ENCODE measurements around the gene MAPK8IP3.

The MAPK8IP3 gene

GRCh38 chr16:1763521-1764511 lies 57.8 kb downstream of the MAPK8IP3 start:
- DNase-seq: no peak

DNA sequence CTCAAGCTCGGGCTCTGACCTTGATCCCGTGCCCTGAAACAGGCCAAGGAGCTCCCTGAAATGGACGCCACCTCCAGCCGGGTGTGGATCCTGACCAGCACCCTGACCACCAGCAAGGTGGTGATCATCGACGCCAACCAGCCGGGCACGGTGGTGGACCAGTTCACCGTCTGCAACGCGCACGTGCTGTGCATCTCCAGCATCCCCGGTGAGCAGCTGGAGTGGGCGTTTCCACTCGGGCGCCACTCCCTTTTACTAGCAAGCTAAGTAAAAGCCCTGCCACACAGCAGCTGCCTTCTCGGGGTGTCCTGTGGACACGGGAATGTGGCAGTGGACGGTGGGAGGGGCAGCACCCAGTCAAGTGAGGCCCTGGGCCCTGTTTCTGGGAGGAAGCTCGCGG lies 59.0 kb downstream of the MAPK8IP3 start:
- no peak for DNase-seq

GRCh38 chr16:1765826-1766225 lies 59.8 kb downstream of the MAPK8IP3 start:
- no peak for DNase-seq

DNA sequence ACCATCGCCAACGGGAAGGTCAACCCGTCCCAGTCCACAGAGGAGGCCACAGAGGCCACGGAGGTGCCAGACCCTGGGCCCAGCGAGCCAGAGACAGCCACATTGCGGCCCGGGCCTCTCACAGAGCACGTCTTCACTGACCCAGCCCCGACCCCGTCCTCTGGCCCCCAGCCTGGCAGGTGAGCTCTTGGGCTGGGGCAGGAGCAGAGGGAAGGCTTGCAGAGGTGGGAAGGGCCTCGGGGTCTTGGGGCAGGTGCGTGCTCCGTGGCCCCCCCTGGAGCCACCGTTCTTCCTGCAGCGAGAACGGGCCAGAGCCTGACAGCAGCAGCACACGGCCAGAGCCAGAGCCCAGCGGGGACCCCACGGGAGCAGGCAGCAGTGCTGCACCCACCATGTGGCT lies 60.2 kb downstream of the MAPK8IP3 start:
- no peak for DNase-seq

DNA sequence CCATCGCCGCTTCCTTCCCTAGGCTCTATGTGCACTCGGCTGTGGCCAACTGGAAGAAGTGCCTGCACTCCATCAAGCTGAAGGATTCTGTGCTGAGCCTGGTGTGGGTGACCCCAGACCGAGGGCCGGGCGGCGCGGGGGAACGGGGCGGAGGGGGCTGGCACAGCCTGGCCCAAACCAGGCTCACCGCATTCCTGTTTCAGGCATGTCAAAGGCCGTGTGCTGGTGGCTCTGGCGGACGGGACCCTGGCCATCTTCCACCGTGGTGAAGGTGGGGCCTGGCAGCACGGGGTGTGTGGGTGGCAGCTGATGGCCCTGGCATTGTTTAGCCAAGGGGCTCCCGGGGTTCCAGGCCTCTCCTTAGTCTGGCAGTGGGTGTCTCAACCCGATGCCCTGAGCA lies 60.7 kb downstream of the MAPK8IP3 start:
- no peak for DNase-seq

GRCh38 chr16:1767116-1767994 lies 61.4 kb downstream of the MAPK8IP3 start:
- DNase-seq: no peak

DNA sequence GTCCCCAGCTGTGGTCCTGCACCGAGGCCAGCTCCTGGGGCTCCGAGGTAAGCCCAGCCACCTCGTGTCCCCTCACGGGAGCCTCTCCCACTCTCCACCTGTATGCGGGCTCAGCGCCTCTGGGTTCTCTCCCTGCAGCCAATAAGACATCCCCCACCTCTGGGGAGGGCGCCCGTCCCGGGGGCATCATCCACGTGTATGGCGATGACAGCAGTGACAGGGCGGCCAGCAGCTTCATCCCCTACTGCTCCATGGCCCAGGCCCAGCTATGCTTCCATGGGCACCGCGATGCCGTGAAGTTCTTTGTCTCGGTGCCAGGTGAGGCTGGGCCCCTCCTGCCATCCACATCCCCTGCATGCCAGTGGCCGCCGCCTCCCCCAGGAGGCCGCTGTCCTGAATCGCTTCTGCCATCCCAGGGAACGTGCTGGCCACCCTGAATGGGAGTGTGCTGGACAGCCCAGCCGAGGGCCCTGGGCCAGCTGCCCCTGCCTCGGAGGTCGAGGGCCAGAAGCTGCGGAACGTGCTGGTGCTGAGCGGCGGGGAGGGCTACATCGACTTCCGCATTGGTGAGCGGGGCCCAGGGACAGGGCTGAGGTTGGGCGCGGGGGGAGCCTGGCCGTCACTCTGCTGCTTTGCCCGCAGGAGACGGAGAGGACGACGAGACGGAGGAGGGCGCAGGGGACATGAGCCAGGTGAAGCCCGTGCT lies 62.2 kb downstream of the MAPK8IP3 start:
- no peak for DNase-seq

GRCh38 chr16:1768767-1769401 lies 62.9 kb downstream of the MAPK8IP3 start:
- DNase-seq: no peak

DNA sequence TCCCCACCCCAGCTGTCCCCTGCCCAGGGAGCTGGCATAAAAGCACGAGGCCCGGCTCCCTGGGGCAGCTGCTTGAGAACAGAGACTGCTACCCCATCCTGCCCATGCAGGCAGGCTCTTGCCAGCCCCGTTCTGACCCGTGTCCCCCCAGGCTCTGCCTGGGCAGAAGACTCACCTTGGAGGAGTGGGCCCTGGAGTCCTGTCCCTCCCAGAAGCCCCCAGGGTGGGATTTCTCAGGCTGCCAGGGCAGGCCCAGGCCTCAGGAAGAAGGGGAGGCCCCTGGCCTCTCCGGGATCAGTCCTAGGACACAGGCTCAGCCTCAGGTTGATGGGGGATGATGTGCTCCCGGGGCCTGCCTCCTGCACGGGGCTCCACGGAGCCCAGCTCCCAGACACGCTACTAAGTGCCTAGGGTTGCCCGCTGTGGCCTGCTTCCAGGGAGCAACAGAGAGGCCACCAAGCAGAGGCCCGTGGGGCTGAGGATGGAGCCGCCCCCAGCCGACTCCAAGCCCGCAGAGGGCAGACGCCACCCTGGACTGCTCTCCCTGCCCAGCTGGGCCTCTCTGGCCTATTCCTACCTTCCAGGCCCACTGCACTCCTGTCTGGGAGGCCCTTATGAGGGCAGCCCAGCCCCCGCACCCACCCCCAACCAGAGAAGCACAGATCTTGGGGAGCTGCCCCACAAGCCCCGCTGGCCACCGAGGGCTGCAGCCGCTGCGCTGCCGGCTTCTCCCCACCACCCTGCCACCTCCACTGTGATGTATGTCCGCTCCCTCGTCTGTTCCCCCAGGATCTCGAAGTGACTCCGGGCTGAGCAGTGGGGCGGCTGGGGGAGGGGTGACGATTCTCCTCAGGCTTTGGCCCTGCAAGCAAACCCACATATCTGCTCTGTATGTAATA lies 63.7 kb downstream of the MAPK8IP3 start:
- no peak for DNase-seq

GRCh38 chr16:1770328-1771187 lies 64.6 kb downstream of the MAPK8IP3 start:
- peak; percentile 30 for DNase-seq

DNA sequence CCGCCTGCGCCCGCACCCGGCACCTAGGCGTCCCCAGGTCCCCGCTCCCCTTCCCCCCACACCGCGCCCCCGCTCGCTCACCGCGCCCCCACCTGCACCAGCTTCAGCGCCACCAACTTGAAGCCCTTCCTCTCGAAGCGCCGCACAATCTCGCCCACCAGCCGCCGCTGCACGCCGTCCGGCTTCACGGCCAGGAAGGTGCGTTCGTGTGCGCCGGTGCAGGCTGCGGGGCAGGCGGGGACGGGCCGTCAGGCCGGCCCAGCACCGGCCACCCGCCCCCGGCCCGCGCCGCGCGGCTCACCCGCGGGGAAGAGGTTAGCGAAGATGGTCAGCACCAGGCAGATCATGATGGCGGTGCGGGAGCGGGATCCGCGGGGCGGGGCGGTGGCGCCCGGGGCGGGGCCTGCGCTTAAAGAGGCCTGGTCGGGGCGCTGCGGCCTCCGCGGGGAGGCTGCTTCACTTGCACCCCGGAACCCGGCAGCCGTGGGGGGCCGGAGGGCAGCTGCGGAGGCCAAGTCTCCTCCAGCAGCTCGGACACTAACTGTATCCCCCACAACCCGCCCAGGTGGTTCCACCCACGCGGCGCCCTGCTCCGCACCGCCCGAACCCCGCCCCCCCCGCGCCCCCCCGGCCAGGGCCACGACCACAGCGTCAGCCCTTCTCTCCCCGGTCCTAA lies 65.3 kb downstream of the MAPK8IP3 start, which contains the start of gene NME3:
Gene NME3 (minus strand): TSS at position 356 of the 676 bp plus-strand sequence. CDS start 9 bp downstream, at position 347.
- peak; percentile 60 for DNase-seq

- DNase-seq: no peak
Measured at GRCh38 chr16:1771864-1772361, 65.9 kb downstream of the MAPK8IP3 start.

GRCh38 chr16:1772362-1772907 lies 66.4 kb downstream of the MAPK8IP3 start, which contains the start of gene EME2:
TSS of gene EME2 (plus strand) at chr16:1772810. CDS start at chr16:1773228, 418 bp downstream.
- peak; percentile 30 for DNase-seq

GRCh38 chr16:1772908-1773702 lies 67.1 kb downstream of the MAPK8IP3 start, which contains the start of gene MRPS34:
TSS of gene MRPS34 (minus strand) at chr16:1773134. CDS start at chr16:1773119, 15 bp downstream.
- peak; percentile 68 for DNase-seq

DNA sequence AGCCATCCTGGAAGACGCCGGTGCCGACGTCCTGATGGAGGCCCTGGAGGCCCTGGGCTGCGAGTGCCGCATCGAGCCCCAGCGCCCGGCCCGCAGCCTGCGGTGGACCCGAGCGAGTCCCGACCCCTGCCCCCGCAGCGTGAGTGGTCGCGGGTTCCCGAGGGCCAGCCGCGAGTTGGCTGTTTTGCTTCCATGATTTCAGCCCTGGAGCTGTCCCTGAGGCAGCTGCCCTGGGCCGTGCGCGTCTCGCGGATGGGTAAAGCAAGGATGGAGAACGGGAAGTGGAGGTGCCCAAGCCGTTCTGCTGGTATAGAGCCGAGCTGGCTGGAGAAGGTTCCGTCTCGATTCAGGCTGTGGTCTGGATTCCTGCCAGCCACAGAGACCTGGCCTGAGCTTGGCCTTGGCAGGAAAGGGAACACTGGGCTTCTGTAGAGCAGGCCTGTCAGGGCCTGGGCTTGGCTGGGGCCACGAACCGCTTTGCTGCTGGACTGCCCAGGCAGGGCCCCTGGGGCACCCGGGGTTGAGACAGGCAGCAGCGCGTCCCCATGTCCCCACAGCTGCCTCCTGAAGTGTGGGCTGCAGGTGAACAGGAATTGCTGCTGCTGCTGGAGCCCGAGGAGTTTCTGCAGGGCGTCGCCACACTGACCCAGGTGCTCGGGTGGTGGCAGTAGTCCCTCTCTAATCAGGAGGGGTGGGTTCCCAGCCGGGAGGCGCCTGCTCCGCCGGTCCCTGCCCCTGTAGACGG lies 67.9 kb downstream of the MAPK8IP3 start:
- DNase-seq: no peak

DNA sequence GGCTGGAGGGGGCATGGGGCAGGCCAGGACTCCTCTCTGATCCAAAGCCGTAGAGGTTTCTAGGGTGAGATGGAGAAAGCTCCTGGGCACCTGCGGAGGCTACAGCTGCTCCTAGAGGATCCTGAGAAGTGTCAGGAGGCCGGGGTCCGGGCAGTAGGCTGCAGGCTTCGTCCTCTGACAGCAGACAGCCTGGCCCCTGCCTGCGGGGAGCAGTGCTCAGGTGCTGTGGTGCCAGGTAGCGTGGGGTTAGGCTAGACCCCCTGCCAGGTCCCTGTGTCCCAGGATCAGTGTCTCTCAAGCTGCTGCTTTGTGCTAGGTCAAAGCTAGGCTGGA lies 68.4 kb downstream of the MAPK8IP3 start:
- no peak for DNase-seq
